ENCODE measurements around the gene MTMR10. TPM values are rescaled to one million over a fixed set of nuclear protein-coding genes. Genes with fewer than 3 reads are reported as not detected.

The MTMR10 gene
- total RNA-seq (2014; rRNA removed; shearing (Covaris generic)): 10.6 and 11.4 TPM in 2 replicates

GRCh38 chr15:30991255-30992235, at the start of gene MTMR10:
TSS of gene MTMR10 (minus strand) at chr15:30991628. CDS start at chr15:30991506, 122 bp downstream.
- peak within 1 kb of the TSS; percentile 67 for H3K27ac ChIP-seq
- H3K9me3 ChIP-seq (replicated peaks): no peaks in the 10 kb centered on the region
- no peaks in the 10 kb centered on the region for H3K27me3 ChIP-seq
- peaks cover 5% of the 10 kb centered on the region for H3K4me1 ChIP-seq
- H3K4me3 ChIP-seq: peak within 1 kb of the TSS; percentile 92
- DNase-seq: peak; percentile 78 to 85
- H3K36me3 ChIP-seq: no peaks in the 10 kb centered on the region

- DNase-seq: no peak
- Histone ChIP-seq H3K27me3 (no peaks in the 10 kb centered on the region), H3K9me3 (replicated peaks) (no peaks in the 10 kb centered on the region), H3K27ac (no peak overlapping the region), H3K4me3 (no peak overlapping the region), H3K36me3 (no peaks in the 10 kb centered on the region), H3K4me1 (no peaks in the 10 kb centered on the region)
Observed at GRCh38 chr15:31040611-31041010, 49.2 kb upstream of the MTMR10 start.

GRCh38 chr15:31039961-31040360, 48.5 kb upstream of the MTMR10 start:
- DNase-seq: no peak
- H3K4me3 ChIP-seq: no peak overlapping the region
- H3K27ac ChIP-seq: no peak overlapping the region
- H3K9me3 ChIP-seq (replicated peaks): no peaks in the 10 kb centered on the region
- H3K4me1 ChIP-seq: no peaks in the 10 kb centered on the region
- no peaks in the 10 kb centered on the region for H3K27me3 ChIP-seq
- no peaks in the 10 kb centered on the region for H3K36me3 ChIP-seq

GRCh38 chr15:31037731-31038477, 46.5 kb upstream of the MTMR10 start:
- H3K27ac ChIP-seq: no peak overlapping the region
- no peaks in the 10 kb centered on the region for H3K9me3 ChIP-seq (replicated peaks)
- H3K4me3 ChIP-seq: no peak overlapping the region
- H3K4me1 ChIP-seq: no peaks in the 10 kb centered on the region
- no peak for DNase-seq
- H3K27me3 ChIP-seq: no peaks in the 10 kb centered on the region
- H3K36me3 ChIP-seq: no peaks in the 10 kb centered on the region

GRCh38 chr15:31036783-31037182, 45.4 kb upstream of the MTMR10 start:
- Histone ChIP-seq H3K4me1 (no peaks in the 10 kb centered on the region), H3K9me3 (replicated peaks) (no peaks in the 10 kb centered on the region), H3K27me3 (no peaks in the 10 kb centered on the region), H3K36me3 (no peaks in the 10 kb centered on the region), H3K4me3 (no peak overlapping the region), H3K27ac (no peak overlapping the region)
- no peak for DNase-seq

GRCh38 chr15:31035610-31036009, 44.2 kb upstream of the MTMR10 start:
- no peaks in the 10 kb centered on the region for H3K27me3 ChIP-seq
- no peak for DNase-seq
- no peak overlapping the region for H3K4me3 ChIP-seq
- H3K9me3 ChIP-seq (replicated peaks): no peaks in the 10 kb centered on the region
- H3K4me1 ChIP-seq: no peaks in the 10 kb centered on the region
- H3K36me3 ChIP-seq: no peaks in the 10 kb centered on the region
- no peak overlapping the region for H3K27ac ChIP-seq

- H3K27ac ChIP-seq: no peak overlapping the region
- H3K36me3 ChIP-seq: no peaks in the 10 kb centered on the region
- H3K4me1 ChIP-seq: no peaks in the 10 kb centered on the region
- no peak for DNase-seq
- no peak overlapping the region for H3K4me3 ChIP-seq
- no peaks in the 10 kb centered on the region for H3K27me3 ChIP-seq
- no peaks in the 10 kb centered on the region for H3K9me3 ChIP-seq (replicated peaks)
Observed at GRCh38 chr15:31034152-31034551, 42.7 kb upstream of the MTMR10 start.

GRCh38 chr15:31032961-31033371, 41.5 kb upstream of the MTMR10 start:
- H3K4me1 ChIP-seq: no peaks in the 10 kb centered on the region
- DNase-seq: no peak
- H3K36me3 ChIP-seq: no peaks in the 10 kb centered on the region
- no peaks in the 10 kb centered on the region for H3K9me3 ChIP-seq (replicated peaks)
- no peak overlapping the region for H3K4me3 ChIP-seq
- no peak overlapping the region for H3K27ac ChIP-seq
- H3K27me3 ChIP-seq: no peaks in the 10 kb centered on the region

GRCh38 chr15:31031471-31032067, 40.1 kb upstream of the MTMR10 start:
- H3K4me3 ChIP-seq: no peak overlapping the region

GRCh38 chr15:31027910-31028578, 36.6 kb upstream of the MTMR10 start:
- no peak for DNase-seq
- Histone ChIP-seq H3K27ac (no peak overlapping the region), H3K4me1 (peaks cover 13% of the 10 kb centered on the region), H3K36me3 (no peaks in the 10 kb centered on the region), H3K9me3 (replicated peaks) (no peaks in the 10 kb centered on the region), H3K27me3 (no peaks in the 10 kb centered on the region), H3K4me3 (no peak overlapping the region)

More at GRCh38 chr15:31031471-31032067, 40.1 kb upstream of the MTMR10 start:
- no peaks in the 10 kb centered on the region for H3K36me3 ChIP-seq
- no peaks in the 10 kb centered on the region for H3K9me3 ChIP-seq (replicated peaks)
- no peak overlapping the region for H3K27ac ChIP-seq
- DNase-seq: no peak
- H3K4me1 ChIP-seq: no peaks in the 10 kb centered on the region
- H3K27me3 ChIP-seq: no peaks in the 10 kb centered on the region

GRCh38 chr15:31025996-31026395, 34.6 kb upstream of the MTMR10 start:
- no peak for DNase-seq
- Histone ChIP-seq H3K27ac (no peak overlapping the region), H3K36me3 (no peaks in the 10 kb centered on the region), H3K9me3 (replicated peaks) (no peaks in the 10 kb centered on the region), H3K4me1 (peaks cover 13% of the 10 kb centered on the region), H3K27me3 (no peaks in the 10 kb centered on the region), H3K4me3 (no peak overlapping the region)

- no peaks in the 10 kb centered on the region for H3K36me3 ChIP-seq
- no peak overlapping the region for H3K4me3 ChIP-seq
- no peaks in the 10 kb centered on the region for H3K27me3 ChIP-seq
- DNase-seq: no peak
- H3K27ac ChIP-seq: no peak overlapping the region
- H3K9me3 ChIP-seq (replicated peaks): no peaks in the 10 kb centered on the region
- peaks cover 13% of the 10 kb centered on the region for H3K4me1 ChIP-seq
Observed at GRCh38 chr15:31024979-31025378, 33.6 kb upstream of the MTMR10 start.

- no peaks in the 10 kb centered on the region for H3K36me3 ChIP-seq
- peak; percentile 27 to 33 for DNase-seq
- no peaks in the 10 kb centered on the region for H3K27me3 ChIP-seq
- no peaks in the 10 kb centered on the region for H3K9me3 ChIP-seq (replicated peaks)
- no peak overlapping the region for H3K4me3 ChIP-seq
- peaks cover 13% of the 10 kb centered on the region for H3K4me1 ChIP-seq
- no peak overlapping the region; the same call in 1 of the 2 replicates for H3K27ac ChIP-seq
Observed at GRCh38 chr15:31024330-31024729, 32.9 kb upstream of the MTMR10 start.

- H3K27me3 ChIP-seq: no peaks in the 10 kb centered on the region
- no peak overlapping the region for H3K4me3 ChIP-seq
Observed at GRCh38 chr15:31023841-31024240, 32.4 kb upstream of the MTMR10 start.

More at GRCh38 chr15:31023841-31024240, 32.4 kb upstream of the MTMR10 start:
- no peak for DNase-seq
- no peak overlapping the region for H3K27ac ChIP-seq
- H3K36me3 ChIP-seq: no peaks in the 10 kb centered on the region
- no peaks in the 10 kb centered on the region for H3K9me3 ChIP-seq (replicated peaks)
- H3K4me1 ChIP-seq: peaks cover 13% of the 10 kb centered on the region

Measured in SJCRH30 (cell line).